CD4-positive, alpha-beta T cell treated with Interleukin-15 for 4 hours (primary cell): ENCODE measurements around the gene AKT3.
"Not testable (repeated sequence)": the region's sequence is repeated elsewhere in the genome, so short reads cannot be mapped to it uniquely, and the experiment has no call there.

ENCODE experiments used
- DNase-seq: peaks from one replicate; pipeline ENCODE4 v3.0.0-alpha.2; 2020; ENCODE audit warnings: low spot score

AKT3 gene

DNA sequence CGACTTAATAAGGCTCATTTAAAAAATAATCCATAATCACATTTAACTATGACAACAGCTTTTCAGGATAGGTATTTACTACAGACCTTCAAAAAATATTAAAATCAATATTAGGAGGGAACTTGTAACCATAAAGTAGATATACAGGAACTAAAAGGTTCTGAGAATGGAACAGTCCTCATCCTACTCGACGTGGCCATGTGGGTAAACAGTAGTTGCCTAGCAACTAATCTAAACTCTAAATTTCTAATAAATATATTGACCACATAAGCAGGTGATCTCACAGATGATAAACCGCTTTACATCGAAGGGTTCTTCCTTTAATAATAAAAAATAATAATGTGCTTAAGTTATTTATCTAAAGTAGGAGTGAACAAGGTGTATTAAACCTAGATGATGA lies 7.9 kb downstream of the AKT3 start:
- peak; percentile 41 for DNase-seq

DNA sequence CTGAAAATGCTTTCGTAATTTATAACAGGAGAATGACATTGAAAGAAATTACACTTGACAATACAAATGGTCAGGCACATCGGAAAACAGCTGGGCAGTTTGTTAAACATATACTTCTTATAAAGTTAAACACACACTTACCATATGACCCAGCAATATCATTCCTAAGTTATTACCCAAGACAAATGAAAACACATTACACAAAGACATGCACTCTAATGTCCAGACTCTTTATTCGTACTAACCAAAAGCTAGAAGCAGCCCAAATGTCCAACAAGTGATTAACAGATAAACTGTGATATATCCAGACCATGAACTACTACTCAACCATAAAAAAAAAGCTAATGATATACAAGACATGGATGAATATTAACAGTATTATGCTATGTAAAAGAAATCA lies 8.5 kb downstream of the AKT3 start:
- no peak for DNase-seq

DNA sequence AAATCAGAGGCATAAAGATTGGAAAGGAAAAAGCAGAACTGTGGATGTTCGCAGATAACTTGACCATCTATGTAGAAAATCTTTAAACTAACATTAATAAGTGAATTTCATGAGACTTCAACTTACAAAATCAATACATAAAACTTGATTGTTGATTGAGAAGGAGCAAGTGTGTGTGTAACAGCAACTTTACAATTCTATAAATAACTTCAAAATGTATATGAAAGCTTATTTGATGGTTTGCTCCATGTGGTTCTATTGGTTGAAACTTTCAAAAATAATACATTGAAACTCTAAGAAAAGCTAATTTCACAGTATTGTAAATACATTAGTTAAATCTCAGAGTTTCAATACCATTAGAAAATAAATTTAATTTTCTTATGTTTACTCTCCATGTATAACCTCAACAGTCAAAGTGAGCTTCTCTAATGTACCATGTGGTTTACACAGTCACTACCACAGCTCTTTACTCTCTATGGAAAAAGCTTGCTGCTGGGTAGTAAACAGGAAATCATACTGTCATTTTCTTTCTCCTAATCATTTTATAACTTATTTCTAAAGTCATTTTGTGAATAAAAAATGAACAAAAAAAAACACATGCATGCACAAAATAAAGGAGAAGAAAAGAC lies 12.0 kb downstream of the AKT3 start:
- DNase-seq, result peak; percentile 40

DNA sequence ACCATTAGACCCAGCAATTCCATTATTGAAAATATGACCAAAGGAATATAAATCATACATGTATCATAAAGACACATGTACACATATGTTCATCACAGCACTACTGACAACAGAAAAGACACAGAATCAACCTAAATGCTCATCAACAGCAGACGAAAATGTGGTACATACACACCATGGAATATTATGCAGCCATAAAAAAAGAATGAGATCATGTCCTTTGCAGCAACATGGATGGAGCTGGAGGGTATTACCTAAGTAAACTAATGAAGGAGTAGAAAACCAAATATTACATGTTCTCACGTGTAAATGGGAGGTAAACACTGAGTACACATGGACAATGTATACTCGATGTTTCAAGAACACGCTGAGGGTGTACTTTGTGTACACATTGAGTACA lies 15.9 kb downstream of the AKT3 start:
- no peak for DNase-seq

DNA sequence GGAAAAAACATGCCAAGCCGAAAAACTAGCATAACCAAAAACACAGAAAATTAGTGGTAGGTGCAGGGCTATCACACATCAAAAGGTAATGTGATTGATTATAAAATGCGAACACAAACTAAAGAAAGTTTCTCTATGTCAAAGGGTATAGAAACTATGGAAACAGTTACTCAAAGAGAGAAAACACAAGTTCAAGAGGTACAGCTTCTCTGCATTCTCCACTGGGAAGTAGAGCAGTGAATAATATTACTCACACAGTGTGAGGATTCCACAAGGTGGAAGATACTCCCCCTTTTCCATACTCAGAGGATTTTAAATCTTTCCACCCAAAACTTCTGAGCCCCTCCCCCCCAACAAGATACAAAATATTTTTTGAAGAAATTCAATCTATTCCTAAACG lies 18.6 kb downstream of the AKT3 start:
- no peak for DNase-seq

DNA sequence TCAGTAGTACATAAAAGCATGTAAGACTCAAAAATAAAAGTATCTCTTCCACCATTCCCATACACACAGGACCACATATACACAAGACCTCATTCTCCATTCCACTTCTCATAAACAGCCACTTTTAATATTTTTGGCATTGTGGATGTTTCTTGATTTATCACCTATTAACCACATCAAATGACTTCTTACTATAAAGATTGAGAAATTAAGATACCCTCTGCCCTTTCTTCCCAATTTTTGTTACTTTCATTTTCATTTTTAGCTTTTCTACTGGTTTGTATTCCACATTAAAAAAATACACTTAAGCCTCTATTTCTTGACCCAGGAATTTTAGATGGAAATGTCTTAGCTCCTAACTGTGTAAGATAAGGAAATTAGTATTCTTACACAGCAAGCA lies 22.8 kb downstream of the AKT3 start:
- DNase-seq, result no peak

DNA sequence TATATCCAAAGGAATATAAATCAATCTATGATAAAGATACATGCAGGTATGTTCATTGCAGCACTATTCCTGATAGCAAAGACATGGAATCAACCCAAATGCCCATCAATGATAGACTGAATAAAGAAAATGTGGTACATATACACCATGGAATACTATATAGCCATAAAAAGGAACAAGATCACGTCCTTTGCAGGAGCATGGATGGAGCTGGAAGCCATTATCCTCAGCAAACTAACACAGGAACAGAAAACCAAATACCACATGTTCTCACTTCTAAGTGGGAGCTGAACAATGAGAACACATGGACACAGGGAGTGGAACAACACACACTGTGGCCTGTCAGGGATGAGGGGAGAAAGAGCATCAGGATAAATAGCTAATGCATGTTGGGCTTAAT lies 25.1 kb downstream of the AKT3 start:
- DNase-seq, result not testable (repeated sequence)

DNA sequence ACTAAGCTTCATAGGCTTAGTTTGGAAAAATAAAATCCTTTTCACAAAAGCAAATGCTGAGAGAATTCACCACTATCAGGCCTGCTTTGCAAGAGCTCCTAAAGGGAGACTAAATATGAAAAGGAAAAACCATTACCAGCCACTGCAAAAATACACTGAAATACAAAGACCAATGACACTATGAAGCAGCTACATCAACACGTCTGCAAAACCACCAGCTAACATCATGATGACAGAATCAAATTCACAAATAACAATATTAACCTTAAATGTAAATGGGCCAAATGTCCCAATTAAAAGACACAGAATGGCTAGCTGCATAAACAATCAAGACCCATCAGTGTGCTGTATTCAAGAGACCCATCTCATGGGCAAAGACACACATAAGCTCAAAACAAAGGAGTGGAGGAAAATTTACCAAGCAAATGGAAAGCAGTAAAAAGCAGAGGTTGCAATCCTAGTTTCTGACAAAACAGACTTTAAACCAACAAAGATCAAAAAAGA lies 28.8 kb downstream of the AKT3 start:
- no peak for DNase-seq

DNA sequence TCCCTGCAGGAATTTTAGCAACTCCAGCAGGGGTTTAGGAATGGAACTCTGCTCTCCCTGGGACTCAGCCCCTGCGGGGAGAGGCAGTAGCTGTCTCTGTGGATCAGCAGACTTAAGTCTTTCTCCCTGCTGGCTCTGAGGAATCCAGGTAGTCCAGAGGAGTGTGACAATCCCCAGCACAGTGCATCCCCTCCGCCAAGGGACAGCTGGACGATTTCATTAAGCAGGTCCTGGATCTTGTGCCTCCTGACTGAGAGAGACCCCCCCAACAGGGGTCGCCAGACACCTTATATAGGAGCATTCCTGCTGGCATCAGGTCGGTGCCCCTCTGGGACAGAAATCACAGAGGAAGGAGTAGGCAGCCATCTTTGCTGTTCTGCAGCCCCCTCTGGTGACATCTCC lies 30.6 kb downstream of the AKT3 start:
- DNase-seq, result no peak

DNA sequence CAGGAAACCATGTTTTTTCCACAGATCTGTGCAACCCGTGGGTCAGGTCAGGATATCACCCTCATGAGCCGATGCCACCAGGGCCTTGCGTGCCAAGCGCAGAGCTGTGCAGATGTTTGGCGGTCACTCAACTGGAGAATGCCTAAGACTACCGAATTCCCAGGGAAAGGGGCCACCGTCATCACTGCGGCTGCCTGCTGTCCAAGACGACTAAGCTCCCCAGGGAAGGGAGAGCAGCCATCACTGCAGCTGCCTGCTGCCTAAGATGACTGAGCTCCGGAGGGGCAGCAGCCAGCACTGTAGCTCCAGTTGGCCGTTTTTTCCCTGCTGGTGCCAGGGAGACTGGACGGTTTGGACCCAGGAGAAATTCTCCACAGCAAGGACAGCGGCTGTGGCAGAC lies 31.1 kb downstream of the AKT3 start:
- no peak for DNase-seq

DNA sequence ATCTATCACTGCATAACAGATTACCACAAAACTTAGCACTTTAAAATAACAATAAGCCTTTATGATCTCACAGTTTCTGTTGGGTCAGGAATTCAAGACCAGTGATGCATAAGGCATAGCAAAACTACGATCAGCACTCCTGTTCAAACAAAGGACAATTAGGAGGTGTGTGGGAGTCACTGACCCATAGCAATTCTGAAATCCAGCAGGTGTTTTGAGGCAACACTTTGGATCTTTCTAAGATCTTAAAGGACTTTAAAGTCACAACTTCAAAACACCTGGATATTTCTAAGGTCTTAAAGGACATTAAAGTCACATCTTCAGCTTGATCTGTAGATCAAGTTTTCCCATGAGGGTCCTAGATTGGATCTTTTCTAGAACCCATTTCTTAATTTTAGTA lies 35.3 kb downstream of the AKT3 start:
- no peak for DNase-seq

DNA sequence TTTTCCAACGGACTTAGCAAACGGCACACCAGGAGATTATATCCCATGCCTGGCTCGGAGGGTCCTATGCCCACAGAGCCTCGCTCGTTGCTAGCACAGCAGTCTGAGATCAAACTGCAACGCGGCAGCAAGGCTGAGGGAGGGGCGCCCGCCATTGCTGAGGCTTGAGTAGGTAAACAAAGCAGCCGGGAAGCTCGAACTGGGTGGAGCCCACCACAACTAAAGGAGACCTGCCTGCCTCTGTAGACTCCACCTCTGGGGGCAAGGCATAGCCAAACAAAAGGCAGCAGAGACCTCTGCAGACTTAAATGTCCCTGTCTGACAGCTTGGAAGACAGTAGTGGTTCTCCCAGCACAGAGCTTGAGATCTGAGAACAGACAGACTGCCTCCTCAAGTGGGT lies 42.7 kb downstream of the AKT3 start:
- DNase-seq, result not testable (repeated sequence)

DNA sequence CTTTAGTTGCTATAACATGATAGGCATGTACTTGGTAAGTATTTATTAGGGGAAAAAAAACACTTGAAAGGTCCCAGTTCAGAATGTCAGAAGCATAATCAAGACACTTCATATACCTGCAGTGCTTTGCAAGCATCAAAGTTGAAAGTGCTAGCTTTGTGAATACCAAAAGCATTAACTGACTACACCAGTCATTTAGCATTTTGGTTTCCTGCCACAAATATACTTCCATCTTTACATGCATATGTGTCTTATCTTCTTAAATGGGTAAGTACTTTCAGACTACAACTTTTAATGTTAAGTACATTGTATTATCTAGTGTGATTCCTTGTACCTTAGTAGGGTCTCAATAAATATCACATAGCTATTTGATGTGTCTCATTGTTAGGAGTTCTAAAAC lies 43.7 kb downstream of the AKT3 start:
- DNase-seq, result no peak

DNA sequence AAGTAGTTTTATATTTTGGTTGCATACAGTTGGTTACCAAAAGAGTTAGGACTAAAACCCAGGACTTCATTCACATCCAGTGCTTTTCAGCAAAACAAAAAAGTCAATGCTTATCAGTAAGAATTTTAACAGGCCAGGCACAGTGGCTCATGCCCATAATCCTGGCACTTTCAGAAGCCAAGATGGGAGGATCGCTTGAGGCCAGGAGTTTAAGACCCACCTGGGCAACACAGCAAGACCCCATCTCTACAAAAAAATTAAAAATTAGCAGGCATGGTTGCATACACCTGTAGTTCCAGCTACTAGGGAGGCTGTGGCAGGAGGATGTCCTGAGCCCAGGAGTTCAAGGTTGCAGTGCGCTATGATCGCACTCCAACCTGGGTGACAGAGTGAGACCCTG lies 47.3 kb downstream of the AKT3 start:
- no peak for DNase-seq

DNA sequence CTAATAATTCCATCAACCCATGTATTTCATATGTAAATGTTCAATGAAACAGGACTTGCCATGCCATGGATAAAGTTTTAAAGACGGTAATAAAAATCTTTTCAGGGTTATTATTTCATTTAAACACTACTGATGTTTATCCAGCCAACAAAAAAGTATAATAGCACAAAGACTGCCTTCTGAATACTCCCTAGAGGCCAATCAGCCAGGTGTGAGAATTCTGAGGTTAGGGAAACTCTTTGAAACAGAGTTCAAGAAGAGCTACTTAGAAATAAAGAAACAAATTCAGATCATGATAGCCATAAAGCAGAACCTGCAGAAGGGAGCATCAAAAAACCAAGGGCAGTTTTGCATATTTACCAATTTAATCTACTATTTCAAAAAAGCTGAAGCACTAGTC lies 48.7 kb downstream of the AKT3 start:
- DNase-seq, result no peak

DNA sequence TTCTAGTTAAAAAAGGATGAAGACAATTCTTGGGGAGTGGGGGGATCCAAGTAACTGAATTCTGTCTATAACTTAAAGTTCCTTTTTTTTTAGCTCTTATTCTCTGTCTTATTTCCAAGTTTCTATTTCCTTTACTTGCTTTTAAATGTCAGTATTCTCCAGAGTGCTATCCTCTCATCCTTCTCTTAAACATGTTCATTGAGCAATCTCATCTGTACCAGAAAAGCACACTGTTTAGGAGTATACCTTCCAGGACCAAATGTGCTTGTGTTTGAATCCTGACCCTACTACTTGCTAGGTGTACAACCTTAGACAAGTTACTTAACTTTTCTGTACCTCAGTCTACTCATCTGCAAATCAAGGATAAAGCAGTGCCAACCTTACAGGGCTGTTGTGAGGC lies 50.1 kb downstream of the AKT3 start:
- no peak for DNase-seq

DNA sequence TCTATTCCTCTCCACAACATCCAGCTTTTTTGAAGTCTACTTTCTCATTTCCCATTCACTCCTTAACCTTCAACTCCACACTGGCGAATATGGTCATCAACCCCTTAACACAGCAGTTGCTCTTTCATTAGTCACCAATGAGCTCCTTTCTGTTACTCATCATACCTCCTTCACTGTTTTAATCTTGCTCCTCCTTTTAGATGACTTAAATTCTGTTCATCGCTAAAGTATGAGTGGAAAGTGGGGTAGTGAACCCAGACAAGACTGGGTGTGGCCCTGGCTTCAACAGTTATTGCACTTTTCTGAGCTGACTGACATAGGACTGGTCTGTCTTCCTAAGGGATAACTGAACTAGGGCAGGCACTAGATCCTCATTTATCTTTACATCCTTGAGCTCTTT lies 51.3 kb downstream of the AKT3 start:
- DNase-seq, result peak; percentile 10

DNA sequence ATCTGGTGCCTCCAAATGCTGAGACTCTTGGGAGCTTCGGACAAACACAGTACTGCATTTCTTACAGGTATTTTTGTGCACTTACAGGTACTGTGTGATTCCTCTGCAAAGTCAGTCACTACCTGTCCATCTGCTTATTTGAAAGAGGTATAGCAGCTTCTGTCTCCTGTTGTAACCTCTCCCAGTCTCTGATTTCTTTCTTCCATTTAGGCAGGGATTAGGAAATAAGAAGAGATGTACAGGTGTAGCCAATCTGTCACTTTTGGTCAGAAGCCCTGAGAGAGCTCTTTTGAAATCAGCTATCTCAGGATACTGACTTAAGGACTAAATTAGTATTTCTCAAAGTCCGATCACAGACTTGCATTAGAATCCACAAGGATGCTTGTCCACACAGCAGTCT lies 54.0 kb downstream of the AKT3 start:
- no peak for DNase-seq

DNA sequence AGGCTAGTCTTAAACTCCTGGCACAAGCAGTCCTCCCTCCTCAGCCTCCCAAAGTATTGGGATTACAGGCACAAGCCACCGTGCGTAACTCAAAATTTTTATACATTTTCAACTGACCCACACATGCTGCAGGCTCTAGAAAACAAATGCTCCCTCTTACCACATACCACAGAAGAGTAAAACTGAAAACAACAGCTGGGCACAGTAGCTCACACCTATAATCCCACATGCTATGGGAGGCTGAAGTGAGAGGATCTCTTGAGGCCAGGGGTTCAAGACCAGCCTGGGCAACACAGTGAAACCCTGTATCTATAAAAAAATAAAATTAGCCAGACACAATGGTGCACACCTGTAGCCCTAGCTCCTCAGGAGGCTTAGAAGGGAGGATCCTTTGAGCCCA lies 56.7 kb downstream of the AKT3 start:
- DNase-seq, result no peak

DNA sequence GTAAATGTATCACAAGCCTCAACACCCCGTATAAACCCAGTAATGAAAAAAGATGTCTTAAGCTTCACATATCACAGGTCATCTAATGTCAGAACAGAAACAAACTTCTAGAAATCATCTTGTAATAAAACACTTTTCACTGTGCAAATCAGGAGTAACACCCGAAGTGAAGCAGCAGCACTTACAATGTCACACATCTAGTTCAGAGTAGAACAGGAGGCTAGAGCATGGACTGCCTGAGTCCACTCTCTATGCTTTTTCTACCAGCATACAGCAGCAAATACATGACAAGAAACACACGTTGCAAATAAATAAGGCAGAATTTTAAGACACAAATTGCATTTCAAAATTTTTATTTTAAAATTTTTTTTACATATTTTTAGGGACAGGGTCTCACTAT lies 57.2 kb downstream of the AKT3 start:
- no peak for DNase-seq

DNA sequence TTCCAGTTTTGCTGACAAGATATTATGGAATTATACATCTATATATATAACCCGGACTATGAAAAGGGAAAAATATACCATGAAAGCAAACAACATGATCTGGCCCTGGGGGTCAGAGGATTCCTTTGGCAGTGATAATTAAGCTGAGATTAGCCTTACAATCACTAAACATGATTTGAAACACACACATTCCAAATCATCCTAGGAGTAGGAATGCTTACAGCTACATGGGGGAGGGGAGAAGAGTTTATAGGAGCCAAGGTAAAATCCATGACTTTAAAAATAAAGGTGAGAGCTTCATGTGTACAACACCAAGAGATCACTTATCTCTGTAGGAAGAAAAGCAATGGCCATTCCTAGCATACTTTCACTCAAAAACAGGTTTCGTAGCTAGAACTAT lies 57.6 kb downstream of the AKT3 start:
- no peak for DNase-seq

DNA sequence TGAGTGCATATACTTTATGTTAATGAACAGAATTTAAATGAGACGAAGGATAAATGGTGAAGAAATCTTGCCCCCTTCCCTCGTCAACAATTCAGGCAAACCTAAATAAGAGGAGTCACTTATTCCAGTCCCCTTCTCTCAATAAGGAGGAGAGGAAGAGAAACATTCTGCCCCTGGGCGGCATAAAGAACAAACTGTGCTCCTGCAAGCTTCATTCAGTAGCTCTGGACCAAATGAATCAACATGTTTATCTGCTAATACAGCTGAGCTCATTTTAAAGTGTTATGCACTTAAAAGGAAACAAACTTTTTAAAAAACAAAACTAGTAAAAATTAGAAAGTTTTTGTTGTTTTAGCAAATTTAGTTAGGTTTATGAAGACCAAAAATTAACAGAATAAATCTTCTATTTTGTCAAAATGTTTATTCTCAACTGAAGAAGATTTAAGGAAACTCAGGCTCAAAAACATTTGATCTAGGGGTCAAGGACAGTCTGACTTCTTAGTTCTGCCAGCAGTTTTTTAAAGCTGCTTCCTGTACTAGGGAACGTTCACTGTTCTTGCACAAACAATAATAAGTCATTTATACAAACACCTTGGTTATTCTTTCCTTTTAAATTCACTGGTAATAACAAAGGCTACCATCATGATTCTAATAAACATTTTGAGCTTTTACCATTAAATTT lies 58.3 kb downstream of the AKT3 start:
- DNase-seq, result no peak

DNA sequence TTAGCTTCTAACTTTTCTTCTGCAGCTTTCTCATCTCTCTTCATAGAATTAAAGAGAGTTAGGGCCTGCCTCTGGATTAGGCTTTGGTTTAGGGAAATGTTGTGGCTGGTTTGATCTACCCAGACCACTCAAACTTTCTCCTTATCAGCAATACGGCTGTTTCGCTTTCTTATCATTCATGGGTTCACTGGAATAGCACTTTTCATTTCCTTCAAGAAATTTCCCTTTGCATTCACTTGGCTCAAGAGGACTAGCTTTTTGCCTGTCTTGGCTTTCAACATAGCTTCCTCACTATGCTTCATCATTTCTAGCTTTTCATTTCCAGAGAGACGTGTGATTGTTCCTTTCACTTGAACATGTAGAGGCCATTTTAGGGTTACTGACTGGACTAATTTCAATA lies 59.6 kb downstream of the AKT3 start:
- DNase-seq, result no peak

DNA sequence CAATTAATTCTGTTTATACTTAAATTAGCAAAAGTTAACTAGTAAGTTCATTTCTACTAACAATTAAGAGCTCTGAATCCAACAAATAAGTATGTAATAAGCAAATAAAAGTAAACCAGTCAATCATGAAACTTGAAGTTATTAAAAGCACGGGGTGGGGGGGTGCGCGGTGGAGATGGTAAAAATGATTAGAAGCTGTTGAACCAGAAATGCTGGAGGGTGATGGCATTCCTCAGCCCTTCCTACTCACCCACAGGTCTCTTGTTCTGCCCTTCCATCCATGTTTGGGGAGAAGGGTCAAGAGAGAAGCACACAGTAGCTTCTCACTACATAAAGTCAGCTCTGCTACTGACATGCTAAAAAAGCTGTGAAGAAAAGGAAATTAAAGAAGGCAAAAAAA lies 63.5 kb downstream of the AKT3 start:
- DNase-seq, result no peak
